Esophagus squamous epithelium (tissue), 5 donors: ENCODE results near the gene UBE2I. TPM values are rescaled to one million over a fixed set of nuclear protein-coding genes. Genes with fewer than 3 reads are reported as not detected.

ENCODE experiments used
- DNase-seq: peaks from one replicate; lab custom pipeline; 2025; lab: John Stamatoyannopoulos, UW
- H3K27ac ChIP-seq, 4 donors: fragments of 200-600 bp; sonication (generic); one replicate each; pipeline ENCODE4 v1.5.1; 2016 to 2019; ENCODE audit warnings: mild to moderate bottlenecking in 1 of 4
- H3K27me3 ChIP-seq, 4 donors: fragments of 200-600 bp; sonication (generic); 1 replicate in 3 of 4; 2 replicates in 1 of 4; pipeline versions ENCODE4 v1.5.1 to v1.6.0; 2017 to 2021; ENCODE audit warnings: antibody characterized with exemption in 1 of 4
- H3K36me3 ChIP-seq, 3 donors: fragments of 200-600 bp; sonication (generic); one replicate each; pipeline ENCODE4 v1.5.1; 2016 to 2019
- H3K4me1 ChIP-seq, 3 donors: fragments of 200-600 bp; sonication (generic); one replicate each; pipeline ENCODE4 v1.5.1; 2017 to 2019
- H3K4me3 ChIP-seq, 4 donors: fragments of 200-600 bp; sonication (generic); 1 replicate in 3 of 4; 2 replicates in 1 of 4; pipeline ENCODE4 v1.5.1; 2016 to 2019; ENCODE audit warnings: mild to moderate bottlenecking in 2 of 4, moderate library complexity in 1 of 4
- H3K9me3 ChIP-seq, 3 donors: fragments of 200-600 bp; sonication (generic); one replicate each; pipeline ENCODE4 v1.5.1; 2016 to 2019
- POLR2A ChIP-seq, 4 donors: fragments of 450-650 bp; IDR thresholded peaks; one replicate each; pipeline ENCODE4 v1.6.1; 2017; ENCODE audit warnings: antibody characterized with exemption in 4 of 4, mild to moderate bottlenecking in 4 of 4, moderate library complexity in 3 of 4
- WGBS, 2 donors: methylation state at CpG; one replicate each; pipeline ENCODE4 v1.1.5; 2018; 5-methylcytosine and 5-hydroxymethylcytosine counted together
- intact Hi-C: fragments of 100-400 bp; cut with DNase I; formaldehyde crosslinking; loops from one replicate; pipeline ENCODE4 v1.15.0; 2022
- total RNA-seq, 4 donors: library from RNA; depleted of rRNA; stranded (reverse); fragments of >200 nt; gene quantifications; one replicate each; pipeline ENCODE4 v1.1.0, GENCODE V29; 2016
- TF ChIP-seq, protein P1 (sequence below), 6 experiments: fragments of 450-650 bp in 4 of 6; fragments of 200-600 bp in 2 of 6; sonication (generic) in 2 of 6; IDR thresholded peaks; one replicate each; pipeline ENCODE4 v1.5.1; 2016 to 2019; ENCODE audit warnings: antibody characterized with exemption in 6 of 6, mild to moderate bottlenecking in 4 of 6, moderate library complexity in 4 of 6
- donor health status: DM: yes; HTN: yes; CAD: no.

The UBE2I gene
- total RNA-seq, 4 donors from 2014 or later: 31.8 to 88.1 (median 76.3) TPM

DNA sequence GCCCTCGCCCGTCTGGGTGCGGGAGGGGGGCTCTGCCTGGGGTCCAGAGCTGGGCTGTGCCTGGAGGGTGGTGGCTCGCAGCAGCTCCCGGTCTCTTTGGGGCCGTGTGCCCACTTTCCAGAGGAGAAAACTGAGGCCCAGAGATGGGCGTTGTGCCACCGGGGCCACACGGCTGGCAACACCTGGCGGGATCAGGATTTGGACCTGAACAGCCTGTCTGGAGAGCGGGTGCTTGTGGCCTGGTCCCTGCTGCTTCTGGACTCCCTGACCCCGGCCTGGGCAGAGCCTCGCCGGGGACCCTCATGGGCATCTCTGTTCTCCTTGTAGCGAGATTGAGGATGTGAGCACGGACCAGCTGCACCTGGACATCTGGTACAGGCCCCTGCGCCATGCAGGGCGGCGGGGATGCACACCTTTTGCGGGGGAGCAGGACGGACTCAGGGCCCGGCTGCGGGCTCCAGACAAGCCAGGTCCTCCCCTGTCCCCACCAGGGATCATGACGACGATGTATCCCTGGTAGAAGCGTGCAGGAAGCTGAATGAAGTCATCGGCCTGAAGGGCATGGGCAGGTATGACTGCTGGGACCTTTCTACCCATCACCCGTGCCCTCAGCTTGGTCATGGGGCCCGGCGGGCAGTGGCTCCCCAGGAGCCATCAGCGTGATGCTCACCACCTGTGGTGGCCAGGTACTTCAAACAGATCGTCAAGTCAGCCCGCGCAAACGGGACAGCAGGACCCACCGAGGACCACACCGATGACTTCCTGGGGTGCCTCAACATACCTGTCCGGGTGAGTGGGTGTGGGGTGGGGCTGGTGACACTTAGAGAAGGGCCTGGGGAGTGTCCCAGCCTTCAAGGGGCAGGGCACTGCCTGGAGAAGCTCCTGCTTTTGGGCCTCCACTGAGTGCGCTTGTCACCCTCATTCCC, 32.3 kb downstream of the UBE2I start:
- peak overlapping the region in 1 of 4 donors; percentile 58 for H3K27ac ChIP-seq
- TF ChIP-seq, protein P1, sequence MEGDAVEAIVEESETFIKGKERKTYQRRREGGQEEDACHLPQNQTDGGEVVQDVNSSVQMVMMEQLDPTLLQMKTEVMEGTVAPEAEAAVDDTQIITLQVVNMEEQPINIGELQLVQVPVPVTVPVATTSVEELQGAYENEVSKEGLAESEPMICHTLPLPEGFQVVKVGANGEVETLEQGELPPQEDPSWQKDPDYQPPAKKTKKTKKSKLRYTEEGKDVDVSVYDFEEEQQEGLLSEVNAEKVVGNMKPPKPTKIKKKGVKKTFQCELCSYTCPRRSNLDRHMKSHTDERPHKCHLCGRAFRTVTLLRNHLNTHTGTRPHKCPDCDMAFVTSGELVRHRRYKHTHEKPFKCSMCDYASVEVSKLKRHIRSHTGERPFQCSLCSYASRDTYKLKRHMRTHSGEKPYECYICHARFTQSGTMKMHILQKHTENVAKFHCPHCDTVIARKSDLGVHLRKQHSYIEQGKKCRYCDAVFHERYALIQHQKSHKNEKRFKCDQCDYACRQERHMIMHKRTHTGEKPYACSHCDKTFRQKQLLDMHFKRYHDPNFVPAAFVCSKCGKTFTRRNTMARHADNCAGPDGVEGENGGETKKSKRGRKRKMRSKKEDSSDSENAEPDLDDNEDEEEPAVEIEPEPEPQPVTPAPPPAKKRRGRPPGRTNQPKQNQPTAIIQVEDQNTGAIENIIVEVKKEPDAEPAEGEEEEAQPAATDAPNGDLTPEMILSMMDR (IDR thresholded peaks at IDR 0.05): no peak
- no peak for TF ChIP-seq POLR2A (IDR thresholded peaks at IDR 0.05)
- H3K9me3 ChIP-seq: no peaks in the 10 kb centered on the region
- intact Hi-C loops: no loop called here
- DNase-seq: no peak
- 77 to 100% methylated on average over 1 to 13 of the region's 39 CpGs for WGBS, 2 donors
- peaks cover 0 to 39% (median 0%) of the 10 kb centered on the region in 4 donors for H3K27me3 ChIP-seq
- H3K36me3 ChIP-seq: no peaks in the 10 kb centered on the region
- H3K4me1 ChIP-seq: peaks cover 14 to 32% (median 18%) of the 10 kb centered on the region in 3 donors
- H3K4me3 ChIP-seq: no peak overlapping the region

DNA sequence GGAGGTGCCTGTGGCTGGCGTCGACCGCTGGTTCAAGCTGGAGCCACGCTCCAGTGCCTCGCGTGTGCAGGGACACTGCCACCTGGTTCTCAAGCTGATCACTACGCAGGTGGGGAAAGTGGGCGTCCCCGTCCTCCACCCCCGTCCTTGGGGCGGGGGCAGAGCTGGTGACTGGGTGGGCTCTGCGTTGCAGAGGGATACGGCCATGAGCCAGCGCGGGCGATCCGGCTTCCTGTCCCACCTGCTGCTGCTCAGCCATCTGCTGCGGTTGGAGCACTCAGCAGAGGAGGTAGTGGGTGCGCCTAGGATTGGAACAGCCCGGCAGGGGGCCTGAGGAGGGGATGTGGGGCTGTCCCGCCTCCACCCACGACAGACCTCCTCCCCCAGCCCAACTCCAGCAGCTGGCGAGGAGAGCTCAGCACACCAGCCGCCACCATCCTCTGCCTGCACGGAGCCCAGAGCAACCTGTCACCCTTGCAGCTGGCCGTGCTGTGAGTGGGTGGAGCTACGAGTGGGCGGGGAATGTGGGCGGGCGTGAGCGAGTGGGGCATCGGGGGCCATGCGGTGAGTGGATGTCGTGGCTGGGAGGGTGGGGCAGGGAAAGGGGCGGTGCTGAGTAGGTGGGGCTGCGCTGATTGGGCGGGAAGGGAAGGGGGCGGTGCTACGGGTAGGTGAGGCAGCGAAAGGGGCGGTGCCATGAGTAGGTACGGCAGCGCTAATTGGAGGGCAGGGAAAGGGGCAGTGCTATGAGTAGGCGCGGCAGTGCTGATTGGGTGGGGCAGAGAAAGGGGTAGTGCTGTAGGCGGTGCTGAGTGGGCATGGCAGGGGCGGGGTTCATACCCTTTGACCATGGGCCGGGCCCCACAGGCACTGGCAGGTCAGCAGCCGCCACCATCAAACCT, 33.3 kb downstream of the UBE2I start:
- H3K4me3 ChIP-seq: peak overlapping the region; percentile 10 to 49 (median 33)
- no peaks in the 10 kb centered on the region for H3K9me3 ChIP-seq
- intact Hi-C loops: no loop called here
- TF ChIP-seq POLR2A (IDR thresholded peaks at IDR 0.05): no peak
- TF ChIP-seq, protein P1 (IDR thresholded peaks at IDR 0.05): no peak
- WGBS, 2 donors: 6% methylated on average over 24 to 33 of the region's 49 CpGs
- DNase-seq: peak; percentile 79
- H3K27ac ChIP-seq: peak overlapping the region in 2 of 4 donors; percentile 57 to 58
- H3K36me3 ChIP-seq: peaks cover 0 to 2% (median 0%) of the 10 kb centered on the region in 3 donors
- H3K27me3 ChIP-seq: peaks cover 0 to 29% (median 0%) of the 10 kb centered on the region in 4 donors
- H3K4me1 ChIP-seq: peaks cover 21 to 42% (median 25%) of the 10 kb centered on the region in 3 donors

DNA sequence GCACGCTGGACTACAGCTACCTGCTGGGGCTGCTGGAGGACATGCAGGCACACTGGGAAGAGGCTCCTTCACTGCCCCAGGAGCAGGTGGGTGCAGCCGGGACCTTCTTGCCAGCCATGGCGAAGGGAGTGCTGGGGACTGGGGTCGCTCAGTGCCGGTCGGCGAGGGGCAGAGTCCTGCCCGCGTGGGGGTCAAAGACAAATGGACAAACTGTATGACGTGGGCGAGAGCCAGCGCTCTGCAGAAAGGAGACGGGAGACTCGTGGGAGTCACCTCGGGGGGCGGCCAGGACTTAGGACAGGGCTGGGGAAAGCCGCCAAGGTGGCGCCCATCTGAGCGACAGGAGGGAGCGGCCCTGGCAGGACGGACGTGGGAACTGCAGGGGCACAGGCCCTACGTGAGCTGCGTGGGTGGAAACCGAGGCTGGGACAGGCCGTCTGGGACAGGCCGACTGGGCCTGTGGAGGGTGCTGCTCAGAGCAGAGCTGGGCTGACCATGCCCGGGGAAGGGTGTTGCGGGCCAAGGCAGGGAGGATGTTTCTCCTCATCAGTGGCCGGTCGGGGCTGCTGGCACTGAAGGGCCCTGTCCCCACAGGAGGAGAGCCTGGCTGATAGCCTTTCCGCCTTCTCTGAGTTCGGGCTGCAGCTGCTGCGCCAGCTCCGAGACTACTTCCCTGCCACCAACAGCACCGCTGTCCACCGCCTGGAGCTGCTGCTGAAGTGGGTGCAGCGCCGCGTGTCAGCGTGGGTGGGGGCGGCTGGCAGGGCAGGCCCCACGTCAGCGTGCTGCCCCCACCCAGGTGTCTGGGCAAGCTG, 34.2 kb downstream of the UBE2I start:
- Histone ChIP-seq H3K9me3 (no peaks in the 10 kb centered on the region), H3K27ac (peak overlapping the region in 1 of 4 donors; percentile 57), H3K36me3 (peaks cover 4 to 10% (median 4%) of the 10 kb centered on the region in 3 donors), H3K4me3 (peak overlapping the region; percentile 10 to 47 (median 33)), H3K4me1 (peaks cover 24 to 51% (median 28%) of the 10 kb centered on the region in 3 donors), H3K27me3 (peaks cover 0 to 20% (median 0%) of the 10 kb centered on the region in 4 donors)
- no peak for DNase-seq
- WGBS, 2 donors: 29 to 59% methylated on average over 15 to 24 of the region's 44 CpGs
- intact Hi-C loops: no loop called here
- TF ChIP-seq, protein P1 (IDR thresholded peaks at IDR 0.05): no peak
- TF ChIP-seq POLR2A (IDR thresholded peaks at IDR 0.05): no peak

GRCh38 chr16:1344499-1344898, 35.1 kb downstream of the UBE2I start:
- H3K4me3 ChIP-seq: no peak overlapping the region
- intact Hi-C loops: no loop called here
- no peak overlapping the region for H3K27ac ChIP-seq
- TF ChIP-seq, protein P1 (IDR thresholded peaks at IDR 0.05): no peak
- TF ChIP-seq POLR2A (IDR thresholded peaks at IDR 0.05): no peak
- no peaks in the 10 kb centered on the region for H3K9me3 ChIP-seq
- DNase-seq: no peak
- H3K36me3 ChIP-seq: peaks cover 4 to 19% (median 9%) of the 10 kb centered on the region in 3 donors
- H3K4me1 ChIP-seq: peaks cover 24 to 52% (median 28%) of the 10 kb centered on the region in 3 donors
- H3K27me3 ChIP-seq: peaks cover 0 to 13% (median 0%) of the 10 kb centered on the region in 4 donors
- WGBS, 2 donors: 91 to 100% methylated on average over 3 to 5 of the region's 14 CpGs
